Activated CD4-positive, alpha-beta T cell treated with anti-CD3 and anti-CD28 coated beads, Interleukin-2, amount 50 U/mL, for 1 hour (primary cell): Measurements from ENCODE around the gene GUCA2B.

Experiments used
- DNase-seq: peaks from one replicate; pipeline ENCODE4 v3.0.0-alpha.2; 2020

GUCA2B gene

GRCh38 chr1:42143896-42144710 lies 9.1 kb upstream of the GUCA2B start:
- no peak for DNase-seq

- no peak for DNase-seq
These were observed 8.4 kb upstream of the GUCA2B start for GRCh38 chr1:42144711-42145388.

DNA sequence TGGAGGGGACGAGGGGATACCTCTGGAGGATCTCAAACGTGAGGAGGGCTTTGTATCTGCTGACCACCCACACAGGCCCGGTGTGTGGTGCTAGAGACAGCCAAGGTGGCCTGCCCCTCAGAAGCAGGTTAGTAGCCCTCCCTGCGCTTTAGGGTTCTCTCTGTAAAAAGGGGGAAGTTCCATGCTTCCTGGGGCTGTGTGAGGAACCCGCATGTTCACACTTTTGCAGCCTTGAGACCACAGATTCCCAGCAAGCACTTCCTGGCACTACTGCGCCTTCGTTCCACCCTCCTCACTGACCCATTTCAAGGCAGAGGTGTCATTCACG lies 7.9 kb upstream of the GUCA2B start:
- no peak for DNase-seq

DNA sequence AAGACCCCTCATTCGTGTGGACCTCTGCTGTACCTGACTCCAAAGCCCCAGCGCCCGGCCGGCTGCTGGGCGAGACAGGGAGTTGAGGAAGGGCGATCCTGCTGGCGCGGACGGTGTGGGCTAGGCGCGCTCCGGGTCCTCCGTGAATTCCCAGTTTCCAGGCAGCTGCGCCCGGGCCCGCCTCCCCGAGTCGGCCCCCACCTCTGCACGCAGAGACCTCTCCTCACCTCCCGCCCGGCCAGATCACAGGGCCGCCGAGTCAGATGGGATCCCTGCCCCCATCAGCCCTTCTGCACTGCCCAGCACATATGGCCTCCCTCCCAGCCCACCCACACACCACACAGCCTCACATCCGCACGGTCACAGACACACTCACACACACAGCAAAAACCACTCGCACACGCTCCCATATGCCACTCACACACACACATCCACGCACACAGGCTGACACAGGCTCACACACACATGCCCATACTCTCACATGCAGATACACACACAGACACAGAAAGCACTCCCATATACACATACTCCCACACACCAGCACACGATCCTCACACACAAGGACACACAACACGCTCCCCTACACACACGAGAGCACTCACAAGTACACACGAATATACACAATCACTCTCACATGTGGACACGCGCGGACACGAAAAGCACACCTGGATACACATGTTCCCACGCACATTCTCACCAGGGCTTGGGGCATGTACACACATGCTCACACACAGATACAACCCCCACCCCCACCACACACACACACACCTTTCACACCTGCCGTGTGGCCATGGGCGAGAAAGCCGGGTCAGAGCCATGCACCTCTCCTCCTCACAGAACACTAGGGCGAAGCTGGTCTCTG lies 7.2 kb upstream of the GUCA2B start:
- DNase-seq = no peak

GRCh38 chr1:42146626-42147320 lies 6.4 kb upstream of the GUCA2B start:
- DNase-seq = peak; percentile 69

DNA sequence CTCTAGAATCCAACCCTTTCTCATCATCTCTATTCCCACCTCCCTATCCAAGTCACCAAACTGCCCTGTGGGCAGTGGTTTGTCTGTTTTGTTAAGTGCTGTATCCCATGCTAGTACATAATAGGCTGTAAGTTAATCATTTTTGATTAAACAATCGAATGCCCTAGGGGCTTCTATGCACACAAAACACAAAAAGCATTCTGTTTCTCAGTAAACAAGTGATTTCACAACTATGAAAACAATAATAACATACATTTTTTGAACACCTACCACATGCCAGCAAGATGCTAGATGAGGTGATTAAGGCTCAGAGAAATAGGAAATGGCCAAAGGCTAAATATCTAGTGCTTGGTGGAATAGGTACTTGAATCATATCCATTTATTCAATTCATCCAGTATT lies 5.0 kb upstream of the GUCA2B start:
- no peak for DNase-seq

DNA sequence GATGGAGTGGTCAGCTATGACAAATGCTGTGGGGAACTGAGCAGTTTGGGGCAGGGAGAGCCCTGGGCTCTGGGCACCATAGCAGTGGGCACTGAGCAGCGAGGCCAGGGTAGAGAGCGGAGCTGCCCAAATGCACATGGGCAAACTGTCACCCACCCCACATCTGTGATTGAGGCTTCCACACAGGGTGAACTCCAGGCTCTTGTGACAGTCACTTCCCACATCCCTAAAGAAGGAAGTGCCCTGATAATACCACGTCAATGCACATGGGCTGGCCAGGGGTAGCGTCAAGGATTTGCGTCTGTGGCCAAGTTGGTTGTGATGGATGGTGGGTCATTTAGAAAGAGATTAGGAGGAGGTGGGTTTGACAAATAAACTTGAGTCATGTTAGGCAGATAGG lies 2.6 kb upstream of the GUCA2B start:
- no peak for DNase-seq

DNA sequence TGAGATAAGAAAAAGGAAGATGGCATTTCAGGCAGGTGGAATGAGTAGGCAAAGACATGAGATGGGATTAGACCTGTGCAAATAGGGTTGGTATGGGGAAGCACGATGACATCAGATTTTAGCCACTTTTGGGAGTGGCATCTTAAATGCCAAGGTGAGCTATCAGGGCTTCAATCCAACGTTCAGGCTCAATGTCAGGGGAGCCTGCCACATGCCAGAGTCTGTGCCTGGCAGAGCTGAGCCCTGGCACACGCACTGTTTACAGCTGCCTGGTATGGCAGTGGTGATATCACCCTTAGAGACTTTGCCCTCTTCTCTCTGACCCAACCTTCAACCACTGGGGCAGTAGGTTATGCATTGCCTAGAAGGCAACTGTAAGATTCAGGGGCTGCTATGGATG lies 1.1 kb upstream of the GUCA2B start:
- DNase-seq = no peak

DNA sequence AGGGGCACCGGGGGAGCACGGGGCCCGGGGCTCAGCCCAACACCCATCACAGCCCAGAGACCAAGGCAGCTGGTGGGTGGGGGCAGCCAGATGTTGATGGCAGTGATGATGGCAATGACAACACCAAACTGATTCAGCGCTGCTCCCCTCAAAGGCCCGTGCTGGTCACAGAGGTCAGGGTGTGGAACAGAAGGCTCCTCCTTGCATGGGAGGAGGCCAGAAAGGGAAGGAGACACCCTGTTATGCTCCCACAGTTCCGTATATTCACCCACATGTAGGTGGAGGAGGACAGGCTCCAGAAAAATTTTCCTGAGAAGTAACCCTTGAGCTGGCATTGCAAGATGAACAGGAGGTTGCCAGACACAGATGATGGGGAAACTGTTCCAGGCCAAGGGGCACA lies 414 bp downstream of the GUCA2B start:
- no peak for DNase-seq

GRCh38 chr1:42154685-42155084 lies 1.5 kb downstream of the GUCA2B start:
- DNase-seq = no peak

- no peak for DNase-seq
These were observed 2.2 kb downstream of the GUCA2B start for GRCh38 chr1:42155362-42155761.

- DNase-seq = no peak
These were observed 4.5 kb downstream of the GUCA2B start for GRCh38 chr1:42157667-42158066.

- no peak for DNase-seq
These were observed 5.0 kb downstream of the GUCA2B start for GRCh38 chr1:42158189-42158588.

DNA sequence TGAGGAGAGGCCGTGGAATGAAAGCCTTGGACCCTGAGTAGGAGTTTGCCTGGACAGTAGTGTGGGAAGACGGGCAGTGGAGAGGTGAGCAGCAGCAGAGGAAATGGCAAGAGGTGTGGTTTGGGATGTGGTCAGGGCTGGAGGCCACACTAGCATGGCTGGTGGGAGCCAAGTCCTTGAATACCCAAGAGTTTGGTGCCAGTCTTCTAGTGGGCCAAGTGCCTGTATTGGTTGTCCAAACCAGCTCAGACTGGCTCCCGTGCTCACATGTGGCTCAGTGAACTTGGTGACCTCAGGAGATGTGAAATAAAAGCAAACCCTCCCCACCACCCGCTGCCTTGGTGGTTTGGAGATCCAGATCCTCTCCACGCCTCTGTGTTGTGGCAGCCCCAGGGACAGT lies 9.0 kb downstream of the GUCA2B start:
- no peak for DNase-seq

GRCh38 chr1:42163114-42163513 lies 9.9 kb downstream of the GUCA2B start:
- DNase-seq = no peak

DNA sequence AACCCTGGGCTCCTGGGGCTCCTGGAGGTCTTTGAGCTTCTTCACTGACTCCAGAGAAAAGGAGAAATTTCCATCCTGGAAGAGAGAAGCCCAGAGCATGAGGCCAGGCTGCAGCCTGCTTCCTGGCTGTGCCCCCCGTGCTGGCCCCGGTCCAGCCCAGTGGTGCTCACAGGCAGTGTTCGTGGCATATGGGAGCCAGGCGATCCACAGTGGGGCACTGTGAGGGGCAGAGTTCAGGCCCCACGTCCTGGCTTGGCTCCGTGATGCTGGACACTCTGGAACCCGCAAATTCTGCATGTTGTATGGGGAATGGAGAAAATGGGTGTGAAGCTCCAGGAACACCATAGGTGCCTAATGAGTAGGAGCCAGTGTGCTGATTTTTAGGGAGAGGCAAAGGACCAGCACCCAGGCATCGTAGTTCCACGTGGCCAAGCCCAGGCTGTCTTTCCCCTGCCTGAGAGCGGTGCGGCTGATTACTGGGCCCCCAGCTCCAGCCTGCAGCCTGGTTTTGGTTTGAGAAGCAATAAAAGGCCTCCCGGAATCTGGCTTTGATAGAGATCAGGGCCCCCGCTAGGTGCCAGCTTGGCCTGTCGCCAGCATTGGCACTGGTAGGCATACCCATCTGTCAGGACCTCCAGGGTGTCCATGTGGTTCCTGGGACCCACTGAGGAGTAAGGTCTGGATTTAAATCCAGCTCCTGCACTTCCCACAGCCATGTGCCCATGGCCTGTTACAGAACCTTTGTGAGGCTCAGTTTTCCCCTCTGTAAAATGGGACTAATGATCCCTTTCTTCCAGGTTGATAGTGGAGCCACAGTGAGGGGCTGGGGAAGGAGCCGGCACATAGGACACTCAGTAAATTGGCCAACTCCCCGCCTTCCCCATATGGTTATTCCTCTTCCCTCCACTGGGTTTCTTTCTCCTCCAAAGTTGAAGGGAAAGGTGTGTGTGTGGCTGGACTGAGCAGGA lies 10.6 kb downstream of the GUCA2B start:
- no peak for DNase-seq

GRCh38 chr1:42164551-42165420 lies 11.6 kb downstream of the GUCA2B start, which contains the start of gene GUCA2A:
GUCA2A (minus strand) TSS chr1:42164745; CDS start chr1:42164712, 33 bp downstream.
- DNase-seq = no peak

GRCh38 chr1:42165511-42166210 lies 12.5 kb downstream of the GUCA2B start:
- no peak for DNase-seq

GRCh38 chr1:42167611-42168390 lies 14.6 kb downstream of the GUCA2B start:
- DNase-seq = no peak

DNA sequence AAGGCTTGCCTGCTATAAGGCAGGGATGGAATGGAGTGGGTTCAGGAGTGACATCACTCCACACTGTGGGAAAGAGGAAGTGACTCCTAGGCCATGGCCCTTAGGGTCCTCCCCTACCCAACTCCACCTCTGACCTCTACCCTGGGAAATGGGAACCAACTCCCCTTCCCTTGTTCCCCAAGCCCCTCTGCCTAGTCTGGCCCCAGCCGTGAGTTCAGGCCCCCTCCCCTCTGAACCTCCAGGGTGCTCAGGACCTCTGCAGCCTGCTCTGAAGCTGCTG lies 15.1 kb downstream of the GUCA2B start:
- no peak for DNase-seq
